H9 (cell line): ENCODE results near the gene APCDD1. TPM values are rescaled to one million over a fixed set of nuclear protein-coding genes. Genes with fewer than 3 reads are reported as not detected.

Experiments
- DNase-seq: peaks from one replicate; pipeline ENCODE4 v3.0.0-alpha.2; 2017
- H2AFZ ChIP-seq: one replicate; pipeline ENCODE4 v1.6.1; 2013; ENCODE audit warnings: mild to moderate bottlenecking, low read length, control low read depth, moderate library complexity
- H2AK5ac ChIP-seq: 2 replicates; pipeline ENCODE4 v1.6.1; 2013; ENCODE audit warnings: low read length, control low read depth, mixed read lengths; ENCODE audit not compliant: insufficient read length
- H2BK120ac ChIP-seq: one replicate; pipeline ENCODE4 v1.6.1; 2013; ENCODE audit warnings: low read depth, mild to moderate bottlenecking, low read length, control low read depth, inconsistent platforms; ENCODE audit not compliant: poor library complexity, severe bottlenecking
- H2BK12ac ChIP-seq: 2 replicates; pipeline ENCODE4 v1.6.1; 2013; ENCODE audit warnings: low read length, control low read depth, mixed read lengths, low read depth; ENCODE audit not compliant: insufficient read length
- H2BK15ac ChIP-seq: 2 replicates; pipeline ENCODE4 v1.6.1; 2013; ENCODE audit warnings: low read depth, low read length, control low read depth
- H2BK20ac ChIP-seq: one replicate; pipeline ENCODE4 v1.6.1; 2013; ENCODE audit warnings: low read depth, mild to moderate bottlenecking, low read length, control low read depth, inconsistent platforms; ENCODE audit not compliant: poor library complexity, severe bottlenecking
- H2BK5ac ChIP-seq: 2 replicates; pipeline ENCODE4 v1.6.1; 2013; ENCODE audit warnings: low read length, control low read depth, mixed read lengths; ENCODE audit not compliant: insufficient read length
- H3K14ac ChIP-seq: 2 replicates; pipeline ENCODE4 v1.6.1; 2013; ENCODE audit warnings: low read length, control low read depth; ENCODE audit not compliant: insufficient read depth
- H3K18ac ChIP-seq: 2 replicates; pipeline ENCODE4 v1.6.1; 2013; ENCODE audit warnings: low read depth, mild to moderate bottlenecking, mixed read lengths, low read length, control low read depth; ENCODE audit not compliant: insufficient read length
- H3K23ac ChIP-seq: 2 replicates; pipeline ENCODE4 v1.6.1; 2013; ENCODE audit warnings: low read length, control low read depth, mixed read lengths, low read depth; ENCODE audit not compliant: insufficient read length
- H3K23me2 ChIP-seq: 2 replicates; pipeline ENCODE4 v1.6.1; 2013; ENCODE audit warnings: low read depth, mild to moderate bottlenecking, mixed read lengths, low read length, control low read depth; ENCODE audit not compliant: insufficient read length, poor library complexity, severe bottlenecking
- H3K27ac ChIP-seq: 2 replicates; pipeline ENCODE4 v1.5.1; 2013; ENCODE audit warnings: low read length, control low read depth, mixed read lengths, low read depth; ENCODE audit not compliant: insufficient read length
- H3K27me3 ChIP-seq: 2 replicates; pipeline ENCODE4 v1.6.1; 2013; ENCODE audit warnings: low read length, control low read depth, inconsistent platforms; ENCODE audit not compliant: insufficient read depth
- H3K4ac ChIP-seq: 2 replicates; pipeline ENCODE4 v1.6.1; 2013; ENCODE audit warnings: low read depth, mild to moderate bottlenecking, control low read depth, inconsistent platforms, low read length, moderate library complexity
- H3K4me1 ChIP-seq: 2 replicates; pipeline ENCODE4 v1.6.1; 2013; ENCODE audit warnings: low read length, control low read depth, inconsistent platforms; ENCODE audit not compliant: insufficient read depth
- H3K4me2 ChIP-seq: 2 replicates; pipeline ENCODE4 v1.6.1; 2013; ENCODE audit warnings: low read length, control low read depth, mixed read lengths; ENCODE audit not compliant: insufficient read length, insufficient read depth
- H3K56ac ChIP-seq: 2 replicates; pipeline ENCODE4 v1.6.1; 2013; ENCODE audit warnings: low read depth, mild to moderate bottlenecking, mixed read lengths, low read length, control low read depth; ENCODE audit not compliant: insufficient read length
- H3K79me1 ChIP-seq: 2 replicates; pipeline ENCODE4 v1.6.1; 2013; ENCODE audit warnings: low read depth, mild to moderate bottlenecking, moderate library complexity, low read length, control low read depth, inconsistent platforms; ENCODE audit not compliant: insufficient read depth, poor library complexity, severe bottlenecking
- H3K79me2 ChIP-seq: 2 replicates; pipeline ENCODE4 v1.6.1; 2013; ENCODE audit warnings: low read length, control low read depth, inconsistent platforms; ENCODE audit not compliant: insufficient read depth
- H3K9ac ChIP-seq: 2 replicates; pipeline ENCODE4 v1.6.1; 2013; ENCODE audit warnings: low read length, control low read depth, mixed read lengths; ENCODE audit not compliant: insufficient read length; ENCODE audit errors: extremely low read depth
- H3K9me3 ChIP-seq: one replicate; pipeline ENCODE4 v1.6.1; 2013; ENCODE audit warnings: low read depth, low read length, inconsistent platforms; ENCODE audit not compliant: control insufficient read depth
- H3T11ph ChIP-seq: one replicate; pipeline ENCODE4 v1.6.1; 2013; ENCODE audit warnings: mild to moderate bottlenecking, low read length, control low read depth, inconsistent platforms
- H4K20me1 ChIP-seq: one replicate; pipeline ENCODE4 v1.6.1; 2013; ENCODE audit not compliant: control insufficient read depth, insufficient read length, insufficient read depth
- H4K5ac ChIP-seq: 2 replicates; pipeline ENCODE4 v1.6.1; 2013; ENCODE audit warnings: low read depth, mild to moderate bottlenecking, mixed read lengths, low read length, control low read depth; ENCODE audit not compliant: insufficient read length
- H4K8ac ChIP-seq: replicated peaks from 2 replicates; pipeline ENCODE4 v1.6.1; 2013; ENCODE audit warnings: low read length, control low read depth, mixed read lengths, low read depth; ENCODE audit not compliant: insufficient read length
- H4K91ac ChIP-seq: 2 replicates; pipeline ENCODE4 v1.6.1; 2013; ENCODE audit warnings: low read depth, mild to moderate bottlenecking, moderate library complexity, mixed read lengths, low read length, control low read depth; ENCODE audit not compliant: insufficient read length
- H3K27ac Mint-ChIP-seq, 3 experiments: 2 replicates in 2 of 3; 3 replicates in 1 of 3; pipeline ENCODE4 v1.8.0; 2020 to 2021; ENCODE audit warnings: mixed read lengths in 3 of 3, mild to moderate bottlenecking in 1 of 3, moderate library complexity in 1 of 3
- H3K27me3 Mint-ChIP-seq: 2 replicates; pipeline ENCODE4 v1.8.0; 2021; ENCODE audit warnings: low read depth, mild to moderate bottlenecking, moderate library complexity, mixed read lengths
- H3K36me3 Mint-ChIP-seq, 3 experiments: 2 replicates in 2 of 3; 3 replicates in 1 of 3; pipeline ENCODE4 v1.8.0; 2020 to 2021; ENCODE audit warnings: low read depth in 3 of 3, mixed read lengths in 3 of 3; ENCODE audit not compliant: insufficient read depth in 1 of 3
- H3K4me1 Mint-ChIP-seq, 2 experiments: 2 replicates each; pipeline ENCODE4 v1.8.0; 2020; ENCODE audit warnings: mixed read lengths in 2 of 2
- H3K4me3 Mint-ChIP-seq, 2 experiments: 2 replicates in 1 of 2; 3 replicates in 1 of 2; pipeline ENCODE4 v1.8.0; 2020 to 2021; ENCODE audit warnings: mild to moderate bottlenecking in 2 of 2, mixed read lengths in 2 of 2, moderate library complexity in 1 of 2
- H3K9me3 Mint-ChIP-seq, 2 experiments: 2 replicates in 1 of 2; 3 replicates in 1 of 2; pipeline ENCODE4 v1.8.0; 2020; ENCODE audit warnings: mild to moderate bottlenecking in 2 of 2, mixed read lengths in 2 of 2, moderate library complexity in 1 of 2
- WGBS: extraction: QIAGEN DNeasy Blood & Tissue Kit; methylation state at CpG from one replicate; pipeline ENCODE4 v1.1.7; 2013; ENCODE audit warnings: missing lambda C conversion rate, low lambda C conversion rate, mixed read lengths; ENCODE audit not compliant: insufficient read length; ENCODE audit errors: extremely low coverage; 5-methylcytosine and 5-hydroxymethylcytosine counted together
- total RNA-seq: library from RNA; stranded (reverse); gene quantifications from 2 replicates; pipeline ENCODE4 v1.2.1, GENCODE V29; 2021
- TF ChIP-seq, protein P1 (sequence below): fragments of 200-600 bp; sonication (generic); conservative IDR thresholded peaks from 3 replicates; pipeline ENCODE4 v1.8.0; 2021; ENCODE audit warnings: antibody characterized with exemption, mild to moderate bottlenecking

The APCDD1 gene
- total RNA-seq, 1 experiment from 2014 or later: 1.8 TPM

DNA sequence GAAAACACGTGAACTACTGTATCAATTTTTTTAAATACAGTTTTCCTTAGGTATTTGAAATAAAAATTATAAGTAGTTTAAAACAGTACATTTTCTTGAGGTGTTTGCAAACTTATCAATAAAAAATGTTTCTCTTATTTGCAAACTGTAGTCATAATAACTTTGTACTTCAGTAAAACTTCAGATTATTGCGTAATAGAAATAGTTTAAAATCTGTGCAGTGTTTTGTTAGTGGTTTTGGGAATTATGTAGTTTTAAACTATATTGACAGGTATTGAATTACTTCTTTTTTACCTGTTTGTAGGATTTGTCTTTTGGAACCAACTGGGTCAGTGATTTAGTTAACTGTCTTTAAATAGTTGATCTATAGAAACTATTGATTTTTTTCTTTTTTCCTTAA, 78.7 kb downstream of the APCDD1 start:
- H3K18ac ChIP-seq: no peak overlapping the region
- no peak overlapping the region for H3K56ac ChIP-seq
- H2BK5ac ChIP-seq: no peak overlapping the region
- H3K9ac ChIP-seq: no peak overlapping the region
- TF ChIP-seq, protein P1, sequence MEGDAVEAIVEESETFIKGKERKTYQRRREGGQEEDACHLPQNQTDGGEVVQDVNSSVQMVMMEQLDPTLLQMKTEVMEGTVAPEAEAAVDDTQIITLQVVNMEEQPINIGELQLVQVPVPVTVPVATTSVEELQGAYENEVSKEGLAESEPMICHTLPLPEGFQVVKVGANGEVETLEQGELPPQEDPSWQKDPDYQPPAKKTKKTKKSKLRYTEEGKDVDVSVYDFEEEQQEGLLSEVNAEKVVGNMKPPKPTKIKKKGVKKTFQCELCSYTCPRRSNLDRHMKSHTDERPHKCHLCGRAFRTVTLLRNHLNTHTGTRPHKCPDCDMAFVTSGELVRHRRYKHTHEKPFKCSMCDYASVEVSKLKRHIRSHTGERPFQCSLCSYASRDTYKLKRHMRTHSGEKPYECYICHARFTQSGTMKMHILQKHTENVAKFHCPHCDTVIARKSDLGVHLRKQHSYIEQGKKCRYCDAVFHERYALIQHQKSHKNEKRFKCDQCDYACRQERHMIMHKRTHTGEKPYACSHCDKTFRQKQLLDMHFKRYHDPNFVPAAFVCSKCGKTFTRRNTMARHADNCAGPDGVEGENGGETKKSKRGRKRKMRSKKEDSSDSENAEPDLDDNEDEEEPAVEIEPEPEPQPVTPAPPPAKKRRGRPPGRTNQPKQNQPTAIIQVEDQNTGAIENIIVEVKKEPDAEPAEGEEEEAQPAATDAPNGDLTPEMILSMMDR: no peak
- H3K27me3 ChIP-seq: no peaks in the 10 kb centered on the region
- no peaks in the 10 kb centered on the region for H3K9me3 ChIP-seq
- Mint-ChIP-seq H3K27ac (no peak overlapping the region), H3K27me3 (no peaks in the 10 kb centered on the region), H3K4me1 (peaks cover 4% of the 10 kb centered on the region in 2 experiments; a peak in 2 of 4 replicates), H3K36me3 (peaks cover 1 to 12% (median 3%) of the 10 kb centered on the region in 3 experiments; a peak in 5 of 7 replicates), H3K4me3 (no peak overlapping the region), H3K9me3 (no peaks in the 10 kb centered on the region)
- H2AK5ac ChIP-seq: no peak overlapping the region
- peaks cover 11% of the 10 kb centered on the region for H3K79me1 ChIP-seq
- H2BK12ac ChIP-seq: no peak overlapping the region
- H2AFZ ChIP-seq: no peak overlapping the region
- no peak overlapping the region for H3K4ac ChIP-seq
- H3K79me2 ChIP-seq: peaks cover 15% of the 10 kb centered on the region; the same call in 1 of the 2 replicates
- H3K27ac ChIP-seq: no peak overlapping the region
- H2BK20ac ChIP-seq: no peak overlapping the region
- H3T11ph ChIP-seq: no peak overlapping the region
- no peak overlapping the region for H3K4me2 ChIP-seq
- H2BK120ac ChIP-seq: no peak overlapping the region
- no peak overlapping the region for H3K23ac ChIP-seq
- no peak overlapping the region for H4K91ac ChIP-seq
- H4K8ac ChIP-seq: no peak overlapping the region
- H2BK15ac ChIP-seq: no peak overlapping the region
- H3K14ac ChIP-seq: no peak overlapping the region
- WGBS: no CpG with 5 or more reads among the region's 2 CpGs
- H3K23me2 ChIP-seq: no peaks in the 10 kb centered on the region
- H4K20me1 ChIP-seq: no peaks in the 10 kb centered on the region
- no peak overlapping the region for H4K5ac ChIP-seq
- no peak for DNase-seq
- no peaks in the 10 kb centered on the region for H3K4me1 ChIP-seq
